CD14-positive monocyte (primary cell): ENCODE results near the gene TKTL1. TPM values are rescaled to one million over a fixed set of nuclear protein-coding genes. Genes with fewer than 3 reads are reported as not detected.

Experiments used
- DNase-seq, 3 donors: peaks; one replicate each; pipeline ENCODE4 v3.0.0-alpha.2; 2011 to 2022
- H2AFZ ChIP-seq: 2 replicates; pipeline ENCODE4 v1.6.0; 2012; ENCODE audit warnings: mild to moderate bottlenecking, low read depth, low read length, inconsistent platforms; ENCODE audit not compliant: insufficient read depth, poor library complexity, severe bottlenecking
- H3K27ac ChIP-seq, 2 donors: 1 replicate in 1 of 2; 2 replicates in 1 of 2; pipeline ENCODE4 v1.5.1; 2012 to 2013; ENCODE audit warnings: low read length in 2 of 2, control low read depth in 1 of 2, inconsistent platforms in 1 of 2, low read depth in 1 of 2, mild to moderate bottlenecking in 1 of 2
- H3K27me3 ChIP-seq, 2 donors: one replicate each; pipeline versions ENCODE4 v1.6.0 to v1.6.1; 2011 to 2013; ENCODE audit warnings: low read length in 2 of 2; ENCODE audit not compliant: control insufficient read depth in 2 of 2, insufficient read depth in 2 of 2
- H3K36me3 ChIP-seq, 2 donors: replicated peaks in 1 of 2; 1 replicate in 1 of 2; 2 replicates in 1 of 2; pipeline versions ENCODE4 v1.5.1 to v1.6.1; 2012 to 2013; ENCODE audit warnings: low read length in 2 of 2, control low read depth in 1 of 2, inconsistent platforms in 1 of 2, mild to moderate bottlenecking in 1 of 2; ENCODE audit not compliant: insufficient read depth in 2 of 2, control insufficient read depth in 1 of 2
- H3K4me1 ChIP-seq, 2 donors: 1 replicate in 1 of 2; 2 replicates in 1 of 2; pipeline versions ENCODE4 v1.5.1 to v1.6.1; 2012 to 2013; ENCODE audit warnings: low read length in 2 of 2, control low read depth in 1 of 2, inconsistent platforms in 1 of 2, mild to moderate bottlenecking in 1 of 2, moderate library complexity in 1 of 2; ENCODE audit not compliant: insufficient read depth in 2 of 2, control insufficient read depth in 1 of 2
- H3K4me2 ChIP-seq: replicated peaks from 2 replicates; pipeline ENCODE3; 2012; ENCODE audit warnings: low read length, moderate library complexity, mild to moderate bottlenecking; ENCODE audit not compliant: poor library complexity, severe bottlenecking; ENCODE audit errors: extremely low read depth
- H3K4me3 ChIP-seq, 3 experiments: fragments of 200-600 bp in 1 of 3; sonication (generic) in 1 of 3; replicated peaks in 1 of 3; 1 replicate in 2 of 3; 2 replicates in 1 of 3; pipeline ENCODE4 v1.5.1; 2011 to 2013; ENCODE audit warnings: low read length in 3 of 3, mild to moderate bottlenecking in 3 of 3, control low read depth in 2 of 3, low read depth in 2 of 3, inconsistent platforms in 1 of 3, moderate library complexity in 1 of 3
- H3K79me2 ChIP-seq: 2 replicates; pipeline ENCODE4 v1.6.0; 2012; ENCODE audit warnings: mild to moderate bottlenecking, control low read depth, inconsistent platforms, low read length, moderate library complexity; ENCODE audit not compliant: insufficient read depth
- H3K9ac ChIP-seq: 2 replicates; pipeline ENCODE4 v1.6.0; 2017; ENCODE audit warnings: low read length, mild to moderate bottlenecking; ENCODE audit not compliant: insufficient read depth, poor library complexity, severe bottlenecking
- H3K9me3 ChIP-seq, 2 donors: replicated peaks in 1 of 2; 1 replicate in 1 of 2; 2 replicates in 1 of 2; pipeline versions ENCODE4 v1.5.1 to v1.6.1; 2012 to 2013; ENCODE audit warnings: low read length in 2 of 2, control low read depth in 1 of 2; ENCODE audit not compliant: control insufficient read depth in 1 of 2, insufficient read depth in 1 of 2
- H4K20me1 ChIP-seq: 2 replicates; pipeline ENCODE4 v1.6.0; 2012; ENCODE audit warnings: mild to moderate bottlenecking, low read length, control low read depth, moderate library complexity; ENCODE audit not compliant: insufficient read depth
- H3K27ac Mint-ChIP-seq, 7 donors: one replicate each; pipeline ENCODE4 v1.8.0; 2020; ENCODE audit warnings: mild to moderate bottlenecking in 7 of 7, mixed read lengths in 7 of 7, moderate library complexity in 6 of 7, inconsistent platforms in 2 of 7
- H3K27me3 Mint-ChIP-seq, 3 donors: one replicate each; pipeline ENCODE4 v1.8.0; 2021 to 2022; ENCODE audit warnings: low read depth in 3 of 3, mild to moderate bottlenecking in 3 of 3, mixed read lengths in 3 of 3, moderate library complexity in 3 of 3, inconsistent platforms in 1 of 3
- H3K36me3 Mint-ChIP-seq, 2 donors: one replicate each; pipeline ENCODE4 v1.8.0; 2020; ENCODE audit warnings: mixed read lengths in 2 of 2, inconsistent platforms in 1 of 2, mild to moderate bottlenecking in 1 of 2
- H3K4me1 Mint-ChIP-seq: one replicate; pipeline ENCODE4 v1.8.0; 2020; ENCODE audit warnings: mild to moderate bottlenecking, mixed read lengths
- H3K4me3 Mint-ChIP-seq, 2 donors: one replicate each; pipeline ENCODE4 v1.8.0; 2020; ENCODE audit warnings: mild to moderate bottlenecking in 2 of 2, mixed read lengths in 2 of 2, moderate library complexity in 1 of 2
- H3K9me3 Mint-ChIP-seq, 7 donors: one replicate each; pipeline ENCODE4 v1.8.0; 2020 to 2022; ENCODE audit warnings: mixed read lengths in 7 of 7, mild to moderate bottlenecking in 6 of 7, moderate library complexity in 6 of 7, inconsistent platforms in 2 of 7
- CTCF ChIP-seq: fragments of 200-600 bp; IDR thresholded peaks from one replicate; pipeline ENCODE4 v1.8.0; 2022; ENCODE audit warnings: antibody characterized with exemption, mild to moderate bottlenecking
- WGBS: methylation state at CpG from one replicate; pipeline ENCODE4 v1.1.5; 2013; ENCODE audit warnings: missing lambda C conversion rate; ENCODE audit not compliant: insufficient coverage; 5-methylcytosine and 5-hydroxymethylcytosine counted together
- intact Hi-C, 2 donors: fragments of 100-400 bp; cut with micrococcal nuclease; formaldehyde crosslinking; loops; one replicate each; pipeline versions ENCODE4 v1.15.0 to v1.15.1; 2023
- polyA plus RNA-seq, 3 donors: library from polyadenylated mRNA; depleted of rRNA in 1 of 3; unstranded in 2 of 3; stranded (reverse) in 1 of 3; fragments of 300-500 nt in 2 of 3; fragments of >200 nt in 1 of 3; fragmentation: Illumina TruSeq in 2 of 3; gene quantifications; 1 replicate in 2 of 3; 2 replicates in 1 of 3; pipeline ENCODE4 v1.2.3, GENCODE V29; 2012 to 2021

TKTL1 gene
- polyA plus RNA-seq, 3 donors: 0.20 to 1.3 (median 0.60) TPM

GRCh38 chrX:154354013-154354412 lies 58.4 kb downstream of the TKTL1 start:
- Histone ChIP-seq H3K36me3 (peaks cover 100% of the 10 kb centered on the region in 2 donors), H3K9ac (no peak overlapping the region), H3K4me1 (peaks cover 14 to 30% of the 10 kb centered on the region in 2 donors), H4K20me1 (peaks cover 100% of the 10 kb centered on the region), H3K4me3 (no peak overlapping the region), H2AFZ (no peak overlapping the region), H3K79me2 (peaks cover 42% of the 10 kb centered on the region), H3K27me3 (no peaks in the 10 kb centered on the region), H3K9me3 (no peaks in the 10 kb centered on the region), H3K4me2 (no peak overlapping the region), H3K27ac (peak overlapping the region in 1 of 2 donors; percentile 16)
- H3K4me1 Mint-ChIP-seq: peaks cover 9% of the 10 kb centered on the region
- peaks cover 55 to 89% of the 10 kb centered on the region in 2 donors for H3K36me3 Mint-ChIP-seq
- H3K27me3 Mint-ChIP-seq: peaks cover 0 to 2% (median 0%) of the 10 kb centered on the region in 3 donors
- TF ChIP-seq CTCF: no peak
- intact Hi-C loops: no loop called here
- peak overlapping the region in 3 of 7 donors; percentile 11 to 70 (median 40) for H3K27ac Mint-ChIP-seq
- H3K9me3 Mint-ChIP-seq: no peaks in the 10 kb centered on the region
- no peak for DNase-seq
- WGBS: 50% methylated on average over 1 of the region's 14 CpGs
- no peak overlapping the region for H3K4me3 Mint-ChIP-seq

- no peak for DNase-seq
- H3K9ac ChIP-seq: no peak overlapping the region
- intact Hi-C loops: no loop called here
- 90% methylated on average over 2 of the region's 13 CpGs for WGBS
- H3K4me1 Mint-ChIP-seq: peaks cover 4% of the 10 kb centered on the region
- no peak overlapping the region for H2AFZ ChIP-seq
- H3K9me3 ChIP-seq: no peaks in the 10 kb centered on the region
- no peaks in the 10 kb centered on the region for H3K27me3 ChIP-seq
- H3K36me3 Mint-ChIP-seq: peaks cover 57 to 88% of the 10 kb centered on the region in 2 donors
- H3K79me2 ChIP-seq: peaks cover 47% of the 10 kb centered on the region
- peak overlapping the region in 1 of 2 donors; percentile 16 for H3K27ac ChIP-seq
- H3K4me3 Mint-ChIP-seq: no peak overlapping the region
- H3K27ac Mint-ChIP-seq: peak overlapping the region in 3 of 7 donors; percentile 11 to 40 (median 20)
- peaks cover 100% of the 10 kb centered on the region for H4K20me1 ChIP-seq
- no peak overlapping the region for H3K4me3 ChIP-seq
- no peaks in the 10 kb centered on the region for H3K9me3 Mint-ChIP-seq
- H3K4me2 ChIP-seq: no peak overlapping the region
- H3K4me1 ChIP-seq: peaks cover 11 to 25% of the 10 kb centered on the region in 2 donors
- H3K36me3 ChIP-seq: peaks cover 100% of the 10 kb centered on the region in 2 donors
- H3K27me3 Mint-ChIP-seq: peaks cover 0 to 2% (median 0%) of the 10 kb centered on the region in 3 donors
- no peak for TF ChIP-seq CTCF
These were observed 58.9 kb downstream of the TKTL1 start for GRCh38 chrX:154354516-154354915.
